Glomerular endothelial cell (primary cell): ENCODE measurements around the gene TBC1D8B. TPM values are rescaled to one million over a fixed set of nuclear protein-coding genes. Genes with fewer than 3 reads are reported as not detected.
"Not testable (repeated sequence)": the region's sequence is repeated elsewhere in the genome, so short reads cannot be mapped to it uniquely, and the experiment has no call there.

Source experiments
- DNase-seq: peaks from one replicate; pipeline ENCODE4 v3.0.0-alpha.2; 2011; ENCODE audit warnings: low read depth, low spot score; ENCODE audit errors: extremely low read depth
- total RNA-seq: library from RNA; depleted of rRNA; stranded (reverse); fragments of >200 nt; gene quantifications from 2 replicates; pipeline ENCODE4 v1.2.3, GENCODE V29; 2015

The TBC1D8B gene
- total RNA-seq, result 4.6 and 7.1 TPM in 2 replicates

- peak; percentile 56 for DNase-seq
Measured at GRCh38 chrX:106802388-106803275, at the start of gene TBC1D8B. Gene TBC1D8B, plus strand, starts transcription at chrX:106802673. Its CDS starts 181 bp downstream, at chrX:106802854.

DNA sequence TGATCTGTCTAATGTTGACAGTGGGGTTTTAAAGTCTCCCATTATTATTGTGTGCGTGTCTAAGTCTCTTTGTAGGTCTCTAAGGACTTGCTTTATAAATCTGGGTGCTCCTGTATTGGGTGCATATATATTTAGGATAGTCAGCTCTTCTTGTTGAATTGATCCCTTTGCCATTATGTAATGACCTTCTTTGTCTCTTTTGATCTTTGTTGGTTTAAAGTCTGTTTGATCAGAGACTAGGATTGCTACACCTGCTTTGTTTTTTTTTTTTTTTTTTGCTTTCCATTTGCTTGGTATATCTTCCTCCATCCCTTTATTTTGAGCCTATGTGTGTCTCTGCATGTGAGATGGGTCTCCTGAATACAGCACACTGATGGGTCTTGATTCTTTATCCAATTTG is 33.2 kb upstream of the TBC1D8B start:
- DNase-seq, result not testable (repeated sequence)

- no peak for DNase-seq
Measured at GRCh38 chrX:106774981-106775380, 27.5 kb upstream of the TBC1D8B start.

DNA sequence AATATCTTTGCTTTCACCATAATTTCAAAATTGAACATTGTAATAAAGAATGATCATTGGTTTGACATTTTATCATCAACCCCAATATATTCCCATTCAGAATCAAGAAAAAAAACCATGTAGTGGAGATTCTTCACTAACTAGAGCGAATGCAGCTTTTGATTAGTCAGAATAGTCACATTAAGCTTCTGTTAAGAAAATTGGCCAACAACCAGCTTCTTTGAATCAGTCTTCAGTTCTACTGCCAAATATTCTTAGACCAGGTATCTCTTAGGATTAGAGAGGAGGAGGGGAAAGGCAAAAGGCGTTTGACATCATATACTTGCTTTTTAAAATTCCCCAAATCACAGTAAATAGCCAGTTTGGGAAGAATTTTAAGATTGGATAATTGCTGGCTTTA is 22.2 kb upstream of the TBC1D8B start:
- no peak for DNase-seq

DNA sequence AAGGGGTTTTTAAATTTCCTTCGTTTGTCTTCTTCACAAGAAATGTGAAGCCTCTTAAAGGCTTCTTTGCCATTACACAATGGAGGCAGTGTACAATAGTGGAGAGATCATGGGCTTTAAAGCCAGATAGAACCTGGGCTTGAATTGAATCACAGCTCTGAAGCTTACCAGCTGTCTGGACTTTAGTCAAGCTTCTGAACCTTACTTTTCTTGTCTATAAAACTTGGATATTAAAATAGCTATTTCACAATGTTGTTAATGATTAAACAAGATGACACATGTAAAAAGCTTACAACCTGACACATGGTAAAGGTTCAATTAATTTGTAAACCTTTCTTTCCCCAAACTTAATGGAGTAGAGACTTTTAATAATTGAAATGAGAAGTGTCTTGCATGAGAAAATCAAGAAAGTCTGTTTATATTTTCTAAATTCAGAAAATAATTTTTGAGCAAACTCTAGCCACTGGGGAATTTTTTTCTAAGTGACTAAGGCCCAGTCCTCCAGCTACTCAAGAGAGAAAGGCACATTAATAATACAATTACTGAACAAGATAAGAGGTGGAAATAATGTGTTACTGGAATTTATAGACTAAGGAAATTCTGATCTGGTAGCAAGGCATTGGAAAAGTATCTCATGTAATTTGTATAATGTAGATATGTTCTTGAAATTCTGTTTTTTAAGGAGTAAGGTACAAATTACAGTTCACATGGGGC is 21.7 kb upstream of the TBC1D8B start:
- DNase-seq, result no peak

DNA sequence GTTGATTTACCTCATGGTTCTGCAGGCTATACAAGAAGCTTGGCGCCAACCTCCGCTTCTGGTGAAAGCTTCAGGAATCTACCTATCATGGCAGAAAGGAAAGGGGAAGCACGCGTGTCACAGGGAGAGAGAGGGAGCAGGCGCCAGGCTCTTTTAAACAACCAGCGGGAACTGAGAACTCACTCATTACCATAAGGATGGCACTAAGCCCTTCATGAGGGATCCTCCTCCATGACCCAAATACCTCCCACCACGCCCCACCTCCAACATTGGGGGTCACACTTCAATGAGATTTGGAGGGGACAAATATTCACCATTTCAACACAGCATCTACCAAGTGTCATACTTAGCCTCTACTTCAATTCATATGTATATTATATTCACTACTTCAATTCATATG is 18.8 kb upstream of the TBC1D8B start:
- no peak for DNase-seq

- no peak for DNase-seq
Measured at GRCh38 chrX:106791495-106791894, 11.0 kb upstream of the TBC1D8B start.

GRCh38 chrX:106802063-106802387 is 448 bp upstream of the TBC1D8B start:
- DNase-seq, result no peak

DNA sequence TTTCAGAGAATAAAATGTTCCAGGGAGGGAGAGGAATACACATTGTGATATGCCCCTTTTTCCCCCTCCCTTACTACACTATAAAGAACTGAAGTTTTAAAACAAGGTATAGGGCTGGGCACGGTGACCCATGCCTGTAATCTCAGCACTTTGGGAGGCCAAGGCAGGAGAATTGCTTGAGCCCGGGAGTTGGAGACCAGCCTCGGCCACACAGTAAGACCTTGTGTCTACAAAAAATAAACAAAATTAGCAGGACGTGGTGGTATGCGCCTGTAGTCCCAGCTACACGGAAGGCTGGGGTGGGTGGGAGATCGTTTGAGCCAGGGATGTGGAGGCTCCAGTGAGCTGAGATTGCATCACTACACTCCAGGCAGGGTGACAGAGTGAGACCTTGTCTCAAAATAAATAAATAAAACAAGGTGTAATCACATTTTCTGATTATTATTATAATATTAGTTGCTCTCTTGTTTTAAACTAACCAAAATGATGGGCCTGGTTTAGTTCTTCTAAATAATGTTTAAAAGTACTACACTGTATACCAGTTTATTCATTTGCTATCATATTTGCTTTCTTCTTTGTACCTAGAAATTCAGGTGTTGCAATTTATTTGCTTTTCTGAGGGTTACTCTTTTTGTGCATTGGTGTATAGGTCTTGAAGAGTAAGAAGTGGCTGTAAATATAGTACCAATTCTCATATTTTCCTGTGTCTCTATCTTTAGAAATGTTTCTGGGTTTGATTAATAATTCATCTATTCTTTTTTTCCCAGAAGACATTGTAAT is 8.8 kb downstream of the TBC1D8B start:
- DNase-seq, result no peak

- not testable (repeated sequence) for DNase-seq
Measured at GRCh38 chrX:106812930-106813329, 10.5 kb downstream of the TBC1D8B start.

DNA sequence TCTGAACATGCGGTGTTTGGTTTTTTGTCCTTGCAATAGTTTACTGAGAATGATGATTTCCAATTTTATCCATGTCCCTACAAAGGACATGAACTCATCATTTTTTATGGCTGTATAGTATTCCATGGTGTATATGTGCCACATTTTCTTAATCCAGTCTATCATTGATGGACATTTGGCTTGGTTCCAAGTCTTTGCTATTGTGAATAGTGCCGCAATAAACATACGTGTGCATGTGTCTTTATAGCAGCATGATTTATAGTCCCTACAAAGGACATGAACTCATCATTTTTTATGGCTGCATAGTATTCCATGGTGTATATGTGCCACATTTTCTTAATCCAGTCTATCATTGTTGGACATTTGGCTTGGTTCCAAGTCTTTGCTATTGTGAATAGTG is 11.6 kb downstream of the TBC1D8B start:
- DNase-seq, result not testable (repeated sequence)

DNA sequence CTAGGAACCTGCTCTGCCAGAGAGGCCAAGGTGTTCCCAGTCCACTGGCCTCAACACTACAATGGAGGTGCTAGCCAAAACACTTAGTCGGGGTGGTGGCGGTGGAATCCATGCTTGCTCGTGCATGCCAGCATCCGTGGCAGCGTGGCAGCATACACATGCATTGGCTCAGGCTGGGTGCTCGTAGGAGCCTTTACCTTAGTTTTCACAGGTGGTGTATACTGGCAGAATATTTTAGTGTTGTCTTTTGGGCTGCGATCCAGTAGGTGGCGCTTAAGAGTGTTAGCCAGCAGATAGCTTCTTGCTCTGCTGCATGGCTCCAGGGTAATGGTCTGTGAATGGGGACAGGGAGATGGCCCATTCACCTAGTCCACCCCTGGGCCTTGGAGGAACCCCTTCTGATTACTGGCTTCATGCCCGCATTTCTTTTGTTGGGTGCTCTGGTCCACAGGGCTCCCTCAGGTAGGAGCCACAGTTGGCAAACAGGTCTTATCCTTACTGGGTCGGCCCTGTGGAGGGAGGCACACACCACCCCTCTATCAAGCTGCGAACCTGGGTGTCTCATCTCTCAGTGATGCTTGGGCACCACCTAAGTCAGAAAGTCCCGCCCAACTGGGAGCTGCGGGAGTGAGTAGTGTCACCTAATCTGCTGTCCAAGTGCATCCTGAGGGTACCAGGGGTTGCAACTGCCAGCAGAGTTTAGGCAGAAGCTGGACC is 60.7 kb downstream of the TBC1D8B start:
- DNase-seq, result no peak

GRCh38 chrX:106863697-106864096 is 61.2 kb downstream of the TBC1D8B start:
- DNase-seq, result no peak

GRCh38 chrX:106872796-106873195 is 70.3 kb downstream of the TBC1D8B start:
- not testable (repeated sequence) for DNase-seq

- DNase-seq, result no peak
Measured at GRCh38 chrX:106874075-106874474, 71.6 kb downstream of the TBC1D8B start.

DNA sequence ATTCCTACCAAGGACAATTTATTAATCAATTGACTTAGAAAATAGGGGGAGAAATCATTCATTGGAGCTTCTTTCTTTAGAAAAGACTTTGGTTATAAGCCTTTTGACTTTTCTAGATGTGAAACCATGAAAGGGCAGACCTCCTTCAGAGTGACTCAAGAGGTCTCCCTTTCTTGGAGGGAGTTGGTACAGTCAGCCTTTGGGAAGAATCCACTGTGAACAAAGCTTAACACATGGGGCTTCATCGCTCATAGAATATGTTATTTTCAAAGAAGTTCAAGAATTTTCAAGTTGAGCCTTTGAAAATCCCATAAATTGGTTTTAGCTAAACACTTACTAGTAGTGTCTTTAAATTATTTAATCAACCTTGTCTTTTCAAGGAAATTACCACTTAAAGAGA is 72.7 kb downstream of the TBC1D8B start:
- no peak for DNase-seq

- no peak for DNase-seq
Measured at GRCh38 chrX:106889468-106889867, 87.0 kb downstream of the TBC1D8B start.

- no peak for DNase-seq
Measured at GRCh38 chrX:106891762-106892460, 89.4 kb downstream of the TBC1D8B start.

- DNase-seq, result no peak
Measured at GRCh38 chrX:106894392-106894909, 92.0 kb downstream of the TBC1D8B start.

DNA sequence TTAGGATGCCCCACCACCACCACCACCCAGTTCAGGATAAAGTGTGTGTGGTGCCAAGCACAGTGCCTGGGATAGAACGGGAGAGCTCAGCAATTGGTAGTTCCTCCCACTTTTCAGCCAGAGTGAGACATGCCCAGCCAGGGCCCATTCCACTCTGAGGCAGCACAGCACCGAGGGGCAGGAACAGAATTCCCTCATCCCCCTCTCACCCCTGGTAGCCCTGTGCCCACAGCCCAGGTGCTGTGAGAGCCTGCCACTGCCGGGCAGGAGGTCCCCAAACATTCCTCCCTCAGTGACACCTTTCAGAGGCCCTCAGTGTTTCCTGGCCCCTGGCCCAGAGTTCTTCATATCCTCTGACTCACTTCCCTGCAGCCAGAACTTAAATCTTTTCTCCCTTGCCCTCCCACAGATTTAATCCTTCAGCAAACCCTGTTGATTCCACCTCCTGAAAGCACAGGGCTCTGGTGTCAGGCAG is 92.5 kb downstream of the TBC1D8B start:
- no peak for DNase-seq
